Osteoblast (primary cell): Measurements from ENCODE around the gene RGS19. TPM values are rescaled to one million over a fixed set of nuclear protein-coding genes. Genes with fewer than 3 reads are reported as not detected.
A peak's percentile ranks its signal among the peaks of the same experiment; 100 is the strongest.

Source experiments
- DNase-seq: peaks from one replicate; pipeline ENCODE4 v3.0.0; 2011; ENCODE audit warnings: low spot score, mixed read lengths; ENCODE audit not compliant: insufficient read length; ENCODE audit errors: missing footprints
- H2AFZ ChIP-seq: 2 replicates; pipeline ENCODE4 v1.6.0; 2011; ENCODE audit warnings: mild to moderate bottlenecking, low read length
- H3K27ac ChIP-seq: 2 replicates; pipeline ENCODE4 v1.5.1; 2011; ENCODE audit warnings: mild to moderate bottlenecking, low read depth, low read length, moderate library complexity
- H3K27me3 ChIP-seq: 2 replicates; pipeline ENCODE4 v1.6.0; 2012; ENCODE audit warnings: mild to moderate bottlenecking, control low read depth, inconsistent platforms, low read length, moderate library complexity; ENCODE audit not compliant: insufficient read depth
- H3K36me3 ChIP-seq: 2 replicates; pipeline ENCODE4 v1.5.1; 2011; ENCODE audit warnings: mild to moderate bottlenecking, low read length, control low read depth, moderate library complexity; ENCODE audit not compliant: insufficient read depth
- H3K4me1 ChIP-seq: 2 replicates; pipeline ENCODE4 v1.5.1; 2011; ENCODE audit warnings: mild to moderate bottlenecking, low read length, control low read depth, moderate library complexity; ENCODE audit not compliant: insufficient read depth
- H3K4me2 ChIP-seq: 2 replicates; pipeline ENCODE4 v1.6.0; 2011; ENCODE audit warnings: mild to moderate bottlenecking, low read length; ENCODE audit not compliant: insufficient read depth
- H3K4me3 ChIP-seq: fragments of 200-600 bp; sonication (generic); 3 replicates; pipeline ENCODE4 v1.5.1; 2012; ENCODE audit warnings: mild to moderate bottlenecking, low read length, inconsistent platforms; ENCODE audit not compliant: insufficient read depth
- H3K79me2 ChIP-seq: 2 replicates; pipeline ENCODE4 v1.6.0; 2012; ENCODE audit warnings: mild to moderate bottlenecking, low read length, control low read depth, inconsistent platforms; ENCODE audit not compliant: insufficient read depth
- H3K9me3 ChIP-seq: 2 replicates; pipeline ENCODE4 v1.5.1; 2011; ENCODE audit warnings: low read depth, low read length, control low read depth
- H4K20me1 ChIP-seq: 2 replicates; pipeline ENCODE4 v1.6.0; 2012; ENCODE audit warnings: mild to moderate bottlenecking, low read length, control low read depth; ENCODE audit not compliant: insufficient read depth
- CTCF ChIP-seq: IDR thresholded peaks from 2 replicates; pipeline ENCODE4 v1.5.1; 2011; ENCODE audit warnings: mild to moderate bottlenecking, low read depth, low read length, moderate library complexity; ENCODE audit errors: extremely low read depth
- total RNA-seq: library from RNA; depleted of rRNA; stranded (reverse); fragments of >200 nt; gene quantifications from 2 replicates; pipeline ENCODE4 v1.2.3, GENCODE V29; 2012

Gene RGS19
- total RNA-seq, 1 donor = 6.9 TPM

- Histone ChIP-seq H3K79me2 (no peaks in the 10 kb centered on the region), H3K36me3 (no peaks in the 10 kb centered on the region), H3K27me3 (no peaks in the 10 kb centered on the region), H3K4me1 (peaks cover 31% of the 10 kb centered on the region), H3K4me3 (peak overlapping the region; percentile 87), H4K20me1 (peaks cover 32% of the 10 kb centered on the region), H3K27ac (peak overlapping the region; percentile 34), H3K9me3 (no peaks in the 10 kb centered on the region), H2AFZ (peak overlapping the region; percentile 67), H3K4me2 (peak overlapping the region; percentile 91)
- TF ChIP-seq CTCF = no peak
- peak; percentile 95 for DNase-seq
Measured at GRCh38 chr20:64063389-64064144, 15.8 kb downstream of the RGS19 start.

GRCh38 chr20:64062596-64063388 is 16.5 kb downstream of the RGS19 start, which contains the start of gene TCEA2:
Gene TCEA2, plus strand, starts transcription at chr20:64063198. Its CDS starts 115 bp downstream, at chr20:64063313.
- Histone ChIP-seq H2AFZ (peak within 1 kb of the TSS; percentile 83), H3K4me2 (peak within 1 kb of the TSS; percentile 91), H3K79me2 (no peaks in the 10 kb centered on the region), H3K4me3 (peak within 1 kb of the TSS; percentile 87), H3K9me3 (no peaks in the 10 kb centered on the region), H4K20me1 (peaks cover 32% of the 10 kb centered on the region), H3K27ac (peak within 1 kb of the TSS; percentile 66), H3K4me1 (peaks cover 39% of the 10 kb centered on the region), H3K27me3 (no peaks in the 10 kb centered on the region), H3K36me3 (no peaks in the 10 kb centered on the region)
- peak; percentile 100 for DNase-seq
- no peak for TF ChIP-seq CTCF

- Histone ChIP-seq H4K20me1 (peaks cover 32% of the 10 kb centered on the region), H3K36me3 (no peaks in the 10 kb centered on the region), H3K4me2 (peak overlapping the region; percentile 91), H3K79me2 (no peaks in the 10 kb centered on the region), H3K9me3 (no peaks in the 10 kb centered on the region), H2AFZ (peak overlapping the region; percentile 83), H3K27ac (peak overlapping the region; percentile 66), H3K4me1 (peaks cover 39% of the 10 kb centered on the region), H3K27me3 (no peaks in the 10 kb centered on the region), H3K4me3 (peak overlapping the region; percentile 87)
- no peak for DNase-seq
- TF ChIP-seq CTCF = no peak
Measured at GRCh38 chr20:64062276-64062595, 17.1 kb downstream of the RGS19 start.

- Histone ChIP-seq H3K27me3 (no peaks in the 10 kb centered on the region), H3K4me3 (peak overlapping the region; percentile 22), H3K36me3 (no peaks in the 10 kb centered on the region), H3K4me1 (peaks cover 32% of the 10 kb centered on the region), H3K79me2 (no peaks in the 10 kb centered on the region), H2AFZ (no peak overlapping the region), H3K27ac (no peak overlapping the region), H4K20me1 (peaks cover 3% of the 10 kb centered on the region), H3K9me3 (no peaks in the 10 kb centered on the region), H3K4me2 (peak overlapping the region; percentile 50)
- peak; percentile 99 for DNase-seq
- TF ChIP-seq CTCF = no peak
Measured at GRCh38 chr20:64058536-64058935, 20.8 kb downstream of the RGS19 start.
